ENCODE measurements around the gene ERH.

DNA sequence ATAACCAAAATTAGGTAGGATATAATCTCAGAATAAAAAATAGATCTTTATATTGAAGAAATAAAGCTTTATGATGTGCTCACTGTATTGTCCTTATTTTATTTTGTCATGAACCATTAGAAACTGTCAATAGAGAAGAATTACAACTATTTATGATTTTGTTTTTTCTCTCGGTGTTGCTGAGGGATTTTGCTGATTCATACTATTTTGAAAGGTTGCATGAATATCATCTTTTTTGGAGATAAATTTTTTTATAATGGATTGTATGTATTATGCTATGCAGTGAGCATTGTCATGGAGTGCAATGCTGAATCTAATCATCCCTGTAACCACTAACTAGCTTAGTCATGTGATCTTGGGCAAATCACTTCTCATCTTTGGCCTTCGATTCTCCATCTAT lies 15.4 kb upstream of the ERH start:
- no peak for TF ChIP-seq EP300 (IDR thresholded peaks at IDR 0.05; ENCODE audit: borderline replicate concordance)
- TF ChIP-seq CEBPB (IDR thresholded peaks at IDR 0.05), result no peak
